Fibroblast of the conjunctiva (primary cell): ENCODE data around the gene WDPCP.
"Not testable (repeated sequence)": the region's sequence is repeated elsewhere in the genome, so short reads cannot be mapped to it uniquely, and the experiment has no call there.

Experiments used
- DNase-seq: peaks from one replicate; pipeline ENCODE4 v3.0.0-alpha.2; 2010; ENCODE audit warnings: low read depth

Gene WDPCP

GRCh38 chr2:63588385-63589147 is at the start of gene WDPCP, which contains the start of gene MDH1:
TSS of gene WDPCP (minus strand) at chr2:63588477. CDS start at chr2:63588271, 206 bp downstream.
TSS of gene MDH1 (plus strand) at chr2:63588963. CDS start at chr2:63589044, 81 bp downstream.
- peak; percentile 99 for DNase-seq

GRCh38 chr2:63632382-63632781 is 44.1 kb upstream of the WDPCP start:
- DNase-seq, result no peak

- no peak for DNase-seq
Measured at GRCh38 chr2:63631501-63631900, 43.2 kb upstream of the WDPCP start.

GRCh38 chr2:63628403-63628942 is 40.2 kb upstream of the WDPCP start:
- no peak for DNase-seq

- no peak for DNase-seq
Measured at GRCh38 chr2:63627866-63628265, 39.6 kb upstream of the WDPCP start.

- DNase-seq, result not testable (repeated sequence)
Measured at GRCh38 chr2:63623763-63624162, 35.5 kb upstream of the WDPCP start.

GRCh38 chr2:63622751-63623150 is 34.5 kb upstream of the WDPCP start:
- DNase-seq, result no peak

- no peak for DNase-seq
Measured at GRCh38 chr2:63619328-63619727, 31.1 kb upstream of the WDPCP start.

- no peak for DNase-seq
Measured at GRCh38 chr2:63617366-63617765, 29.1 kb upstream of the WDPCP start.

- DNase-seq, result no peak
Measured at GRCh38 chr2:63614983-63615945, 27.0 kb upstream of the WDPCP start.

GRCh38 chr2:63614448-63614968 is 26.2 kb upstream of the WDPCP start:
- no peak for DNase-seq

GRCh38 chr2:63613391-63613901 is 25.2 kb upstream of the WDPCP start:
- DNase-seq, result no peak

- no peak for DNase-seq
Measured at GRCh38 chr2:63610525-63610924, 22.2 kb upstream of the WDPCP start.

- DNase-seq, result peak; percentile 26
Measured at GRCh38 chr2:63608865-63609264, 20.6 kb upstream of the WDPCP start.

GRCh38 chr2:63604666-63605065 is 16.4 kb upstream of the WDPCP start:
- DNase-seq, result no peak

GRCh38 chr2:63600881-63601460 is 12.7 kb upstream of the WDPCP start:
- DNase-seq, result no peak

- no peak for DNase-seq
Measured at GRCh38 chr2:63598981-63599380, 10.7 kb upstream of the WDPCP start.

GRCh38 chr2:63596401-63596883 is 8.2 kb upstream of the WDPCP start:
- DNase-seq, result no peak

GRCh38 chr2:63594660-63595059 is 6.4 kb upstream of the WDPCP start:
- no peak for DNase-seq

GRCh38 chr2:63591566-63592175 is 3.4 kb upstream of the WDPCP start:
- no peak for DNase-seq
